Calu3 (cell line): ENCODE measurements around the gene SERPINC1. TPM values are rescaled to one million over a fixed set of nuclear protein-coding genes. Genes with fewer than 3 reads are reported as not detected.

ENCODE experiments used
- BruUV-seq: library from RNA; stranded (reverse); fragments of 400-500 nt; replicated peaks from 2 replicates; lab custom pipeline; 2021; lab: Mats Ljungman, UMichigan
- CTCF ChIA-PET: fragments of 300-600 bp; sonication (Branson Sonifier 250); formaldehyde crosslinking; loops from one replicate; lab custom pipeline; 2022; ENCODE audit warnings: antibody characterized with exemption; lab: Charles Lee
- DNase-seq: peaks from one replicate; pipeline ENCODE4 v3.0.0; 2022
- H3K27ac Mint-ChIP-seq: one replicate; pipeline ENCODE4 v1.8.0; 2022; ENCODE audit warnings: mixed read lengths; ENCODE audit not compliant: unreplicated experiment
- H3K27me3 Mint-ChIP-seq: one replicate; pipeline ENCODE4 v1.8.0; 2022; ENCODE audit warnings: mixed read lengths; ENCODE audit not compliant: unreplicated experiment
- H3K36me3 Mint-ChIP-seq: one replicate; pipeline ENCODE4 v1.8.0; 2022; ENCODE audit warnings: mild to moderate bottlenecking, moderate library complexity, mixed read lengths; ENCODE audit not compliant: insufficient read depth, unreplicated experiment
- H3K4me1 Mint-ChIP-seq: one replicate; pipeline ENCODE4 v1.8.0; 2022; ENCODE audit warnings: mild to moderate bottlenecking, low read depth, mixed read lengths; ENCODE audit not compliant: unreplicated experiment
- H3K4me3 Mint-ChIP-seq: one replicate; pipeline ENCODE4 v1.8.0; 2022; ENCODE audit warnings: mild to moderate bottlenecking, low read depth, moderate library complexity, mixed read lengths; ENCODE audit not compliant: unreplicated experiment
- H3K9me3 Mint-ChIP-seq: one replicate; pipeline ENCODE4 v1.8.0; 2022; ENCODE audit warnings: low read depth, mixed read lengths; ENCODE audit not compliant: unreplicated experiment
- intact Hi-C: fragments of 100-400 bp; cut with micrococcal nuclease; formaldehyde crosslinking; loops from one replicate; pipeline ENCODE4 v1.10.0; 2022; ENCODE audit not compliant: unreplicated experiment
- total RNA-seq: library from RNA; stranded (reverse); gene quantifications from 2 replicates; pipeline ENCODE4 v1.2.3, GENCODE V29; 2022
- TF ChIP-seq, protein P1 (sequence below): fragments of 200-600 bp; IDR thresholded peaks from one replicate; pipeline ENCODE4 v1.8.0; 2022; ENCODE audit warnings: antibody characterized with exemption; ENCODE audit not compliant: unreplicated experiment

SERPINC1 gene
- total RNA-seq, 1 experiment from 2014 or later: 0.59 TPM

DNA sequence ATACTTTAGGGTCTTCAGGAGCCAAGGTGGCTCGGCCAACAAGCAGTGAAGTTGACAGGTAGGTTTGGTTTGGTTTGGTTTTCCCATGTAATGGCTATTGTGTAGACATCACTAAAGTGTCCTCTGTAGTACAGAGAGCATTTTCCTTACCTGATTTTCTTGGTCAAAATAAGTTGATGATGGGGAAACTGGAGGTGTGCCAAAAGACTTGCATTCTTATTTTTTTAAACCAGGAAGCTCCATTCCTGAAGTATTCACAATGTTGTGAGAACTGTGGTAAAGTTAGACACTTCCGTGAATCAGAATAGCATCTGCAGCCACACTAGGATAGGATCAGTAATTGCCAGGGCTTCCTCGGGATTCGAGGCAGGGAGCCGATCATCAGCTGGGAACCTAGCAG is 46.0 kb downstream of the SERPINC1 start:
- H3K9me3 Mint-ChIP-seq: no peaks in the 10 kb centered on the region
- peaks cover 31% of the 10 kb centered on the region for H3K36me3 Mint-ChIP-seq
- H3K4me3 Mint-ChIP-seq: no peak overlapping the region
- no peak overlapping the region for H3K27ac Mint-ChIP-seq
- TF ChIP-seq, protein P1, sequence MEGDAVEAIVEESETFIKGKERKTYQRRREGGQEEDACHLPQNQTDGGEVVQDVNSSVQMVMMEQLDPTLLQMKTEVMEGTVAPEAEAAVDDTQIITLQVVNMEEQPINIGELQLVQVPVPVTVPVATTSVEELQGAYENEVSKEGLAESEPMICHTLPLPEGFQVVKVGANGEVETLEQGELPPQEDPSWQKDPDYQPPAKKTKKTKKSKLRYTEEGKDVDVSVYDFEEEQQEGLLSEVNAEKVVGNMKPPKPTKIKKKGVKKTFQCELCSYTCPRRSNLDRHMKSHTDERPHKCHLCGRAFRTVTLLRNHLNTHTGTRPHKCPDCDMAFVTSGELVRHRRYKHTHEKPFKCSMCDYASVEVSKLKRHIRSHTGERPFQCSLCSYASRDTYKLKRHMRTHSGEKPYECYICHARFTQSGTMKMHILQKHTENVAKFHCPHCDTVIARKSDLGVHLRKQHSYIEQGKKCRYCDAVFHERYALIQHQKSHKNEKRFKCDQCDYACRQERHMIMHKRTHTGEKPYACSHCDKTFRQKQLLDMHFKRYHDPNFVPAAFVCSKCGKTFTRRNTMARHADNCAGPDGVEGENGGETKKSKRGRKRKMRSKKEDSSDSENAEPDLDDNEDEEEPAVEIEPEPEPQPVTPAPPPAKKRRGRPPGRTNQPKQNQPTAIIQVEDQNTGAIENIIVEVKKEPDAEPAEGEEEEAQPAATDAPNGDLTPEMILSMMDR: no peak
- H3K27me3 Mint-ChIP-seq: peaks cover 13% of the 10 kb centered on the region
- intact Hi-C loops: no loop called here
- no TSS peak for BruUV-seq
- peaks cover 7% of the 10 kb centered on the region for H3K4me1 Mint-ChIP-seq
- CTCF ChIA-PET: no interaction called here
- DNase-seq: no peak

GRCh38 chr1:173870252-173871075 is 46.7 kb downstream of the SERPINC1 start:
- TF ChIP-seq, protein P1: no peak
- no peak overlapping the region for H3K27ac Mint-ChIP-seq
- CTCF ChIA-PET: no interaction called here
- peaks cover 8% of the 10 kb centered on the region for H3K4me1 Mint-ChIP-seq
- no peak overlapping the region for H3K4me3 Mint-ChIP-seq
- intact Hi-C loops: no loop called here
- DNase-seq: no peak
- no TSS peak for BruUV-seq
- no peaks in the 10 kb centered on the region for H3K9me3 Mint-ChIP-seq
- peaks cover 37% of the 10 kb centered on the region for H3K36me3 Mint-ChIP-seq
- H3K27me3 Mint-ChIP-seq: peaks cover 13% of the 10 kb centered on the region

GRCh38 chr1:173869021-173869359 is 48.1 kb downstream of the SERPINC1 start:
- Mint-ChIP-seq H3K27ac (peak overlapping the region; percentile 100), H3K4me3 (peak overlapping the region; percentile 81), H3K27me3 (peaks cover 13% of the 10 kb centered on the region), H3K4me1 (peaks cover 23% of the 10 kb centered on the region), H3K36me3 (peaks cover 52% of the 10 kb centered on the region), H3K9me3 (no peaks in the 10 kb centered on the region)
- DNase-seq: no peak
- intact Hi-C loops: loop anchor here (5.0 kb wide), 2 partner anchors 153 to 203 kb away; partner anchors contain the start of gene RC3H1
- TF ChIP-seq, protein P1: no peak
- CTCF ChIA-PET: interaction anchor here (0.8 kb wide), 1 partner anchor 154 kb away, joined by 3 read pairs; the partner anchor contains the start of gene KLHL20
- TSS peak; percentile 44 for BruUV-seq

GRCh38 chr1:173868266-173869020 is 48.7 kb downstream of the SERPINC1 start, which contains the start of gene ZBTB37:
Gene ZBTB37, plus strand, starts transcription at chr1:173868380. Its CDS starts 1,846 bp downstream, at chr1:173870226.
- H3K9me3 Mint-ChIP-seq: no peaks in the 10 kb centered on the region
- peak within 1 kb of the TSS; percentile 100 for H3K27ac Mint-ChIP-seq
- peak; percentile 100 for DNase-seq
- peak within 1 kb of the TSS; percentile 81 for H3K4me3 Mint-ChIP-seq
- intact Hi-C loops: loop anchor here (5.0 kb wide), 2 partner anchors 154 to 204 kb away; partner anchors contain the start of gene RC3H1
- TF ChIP-seq, protein P1: no peak
- CTCF ChIA-PET: interaction anchor here (0.6 to 1.1 kb wide), 7 partner anchors 8 to 1026 kb away, joined by 3 to 8 read pairs (median 3); partner anchors contain the start of genes CENPL, DARS2 and KLHL20
- no TSS peak for BruUV-seq
- H3K4me1 Mint-ChIP-seq: peaks cover 28% of the 10 kb centered on the region
- peaks cover 13% of the 10 kb centered on the region for H3K27me3 Mint-ChIP-seq
- peaks cover 57% of the 10 kb centered on the region for H3K36me3 Mint-ChIP-seq
